UCSD-AML1 (cell line): ENCODE results near the gene SMTN.
"Not testable (repeated sequence)": the region's sequence is repeated elsewhere in the genome, so short reads cannot be mapped to it uniquely, and the experiment has no call there.

Source experiments
- DNase-seq: peaks from one replicate; lab custom pipeline; 2025; ENCODE audit not compliant: unreplicated experiment; lab: John Stamatoyannopoulos, UW

SMTN gene

GRCh38 chr22:31069691-31070314 lies 11.3 kb upstream of the SMTN start:
- not testable (repeated sequence) for DNase-seq

- DNase-seq = peak; percentile 22
Measured at GRCh38 chr22:31073125-31073524, 8.0 kb upstream of the SMTN start.

- DNase-seq = not testable (repeated sequence)
Measured at GRCh38 chr22:31073545-31074145, 7.5 kb upstream of the SMTN start.

GRCh38 chr22:31075961-31076360 lies 5.2 kb upstream of the SMTN start:
- no peak for DNase-seq

GRCh38 chr22:31077681-31078080 lies 3.4 kb upstream of the SMTN start:
- no peak for DNase-seq

GRCh38 chr22:31078389-31078788 lies 2.7 kb upstream of the SMTN start:
- not testable (repeated sequence) for DNase-seq

- DNase-seq = no peak
Measured at GRCh38 chr22:31079095-31079642, 1.9 kb upstream of the SMTN start.

- DNase-seq = no peak
Measured at GRCh38 chr22:31080164-31080847, 812 bp upstream of the SMTN start.

GRCh38 chr22:31081963-31082605 lies 966 bp downstream of the SMTN start:
- DNase-seq = no peak

GRCh38 chr22:31082606-31083376 lies 1.7 kb downstream of the SMTN start:
- peak; percentile 75 for DNase-seq

- DNase-seq = no peak
Measured at GRCh38 chr22:31083377-31083768, 2.3 kb downstream of the SMTN start.

- no peak for DNase-seq
Measured at GRCh38 chr22:31083923-31084810, 3.0 kb downstream of the SMTN start.

GRCh38 chr22:31084811-31085492 lies 3.8 kb downstream of the SMTN start:
- peak; percentile 89 for DNase-seq

- DNase-seq = no peak
Measured at GRCh38 chr22:31085493-31085824, 4.3 kb downstream of the SMTN start.

- no peak for DNase-seq
Measured at GRCh38 chr22:31085928-31086327, 4.8 kb downstream of the SMTN start.

GRCh38 chr22:31086703-31087330 lies 5.7 kb downstream of the SMTN start:
- DNase-seq = no peak

GRCh38 chr22:31087744-31088215 lies 6.7 kb downstream of the SMTN start:
- no peak for DNase-seq

GRCh38 chr22:31088233-31088986 lies 7.3 kb downstream of the SMTN start:
- no peak for DNase-seq
